ENCODE data around the gene TNRC18.
"Not testable (repeated sequence)": the region's sequence is repeated elsewhere in the genome, so short reads cannot be mapped to it uniquely, and the experiment has no call there.

The TNRC18 gene, protein sequence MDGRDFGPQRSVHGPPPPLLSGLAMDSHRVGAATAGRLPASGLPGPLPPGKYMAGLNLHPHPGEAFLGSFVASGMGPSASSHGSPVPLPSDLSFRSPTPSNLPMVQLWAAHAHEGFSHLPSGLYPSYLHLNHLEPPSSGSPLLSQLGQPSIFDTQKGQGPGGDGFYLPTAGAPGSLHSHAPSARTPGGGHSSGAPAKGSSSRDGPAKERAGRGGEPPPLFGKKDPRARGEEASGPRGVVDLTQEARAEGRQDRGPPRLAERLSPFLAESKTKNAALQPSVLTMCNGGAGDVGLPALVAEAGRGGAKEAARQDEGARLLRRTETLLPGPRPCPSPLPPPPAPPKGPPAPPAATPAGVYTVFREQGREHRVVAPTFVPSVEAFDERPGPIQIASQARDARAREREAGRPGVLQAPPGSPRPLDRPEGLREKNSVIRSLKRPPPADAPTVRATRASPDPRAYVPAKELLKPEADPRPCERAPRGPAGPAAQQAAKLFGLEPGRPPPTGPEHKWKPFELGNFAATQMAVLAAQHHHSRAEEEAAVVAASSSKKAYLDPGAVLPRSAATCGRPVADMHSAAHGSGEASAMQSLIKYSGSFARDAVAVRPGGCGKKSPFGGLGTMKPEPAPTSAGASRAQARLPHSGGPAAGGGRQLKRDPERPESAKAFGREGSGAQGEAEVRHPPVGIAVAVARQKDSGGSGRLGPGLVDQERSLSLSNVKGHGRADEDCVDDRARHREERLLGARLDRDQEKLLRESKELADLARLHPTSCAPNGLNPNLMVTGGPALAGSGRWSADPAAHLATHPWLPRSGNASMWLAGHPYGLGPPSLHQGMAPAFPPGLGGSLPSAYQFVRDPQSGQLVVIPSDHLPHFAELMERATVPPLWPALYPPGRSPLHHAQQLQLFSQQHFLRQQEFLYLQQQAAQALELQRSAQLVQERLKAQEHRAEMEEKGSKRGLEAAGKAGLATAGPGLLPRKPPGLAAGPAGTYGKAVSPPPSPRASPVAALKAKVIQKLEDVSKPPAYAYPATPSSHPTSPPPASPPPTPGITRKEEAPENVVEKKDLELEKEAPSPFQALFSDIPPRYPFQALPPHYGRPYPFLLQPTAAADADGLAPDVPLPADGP (N-terminal part only)

DNA sequence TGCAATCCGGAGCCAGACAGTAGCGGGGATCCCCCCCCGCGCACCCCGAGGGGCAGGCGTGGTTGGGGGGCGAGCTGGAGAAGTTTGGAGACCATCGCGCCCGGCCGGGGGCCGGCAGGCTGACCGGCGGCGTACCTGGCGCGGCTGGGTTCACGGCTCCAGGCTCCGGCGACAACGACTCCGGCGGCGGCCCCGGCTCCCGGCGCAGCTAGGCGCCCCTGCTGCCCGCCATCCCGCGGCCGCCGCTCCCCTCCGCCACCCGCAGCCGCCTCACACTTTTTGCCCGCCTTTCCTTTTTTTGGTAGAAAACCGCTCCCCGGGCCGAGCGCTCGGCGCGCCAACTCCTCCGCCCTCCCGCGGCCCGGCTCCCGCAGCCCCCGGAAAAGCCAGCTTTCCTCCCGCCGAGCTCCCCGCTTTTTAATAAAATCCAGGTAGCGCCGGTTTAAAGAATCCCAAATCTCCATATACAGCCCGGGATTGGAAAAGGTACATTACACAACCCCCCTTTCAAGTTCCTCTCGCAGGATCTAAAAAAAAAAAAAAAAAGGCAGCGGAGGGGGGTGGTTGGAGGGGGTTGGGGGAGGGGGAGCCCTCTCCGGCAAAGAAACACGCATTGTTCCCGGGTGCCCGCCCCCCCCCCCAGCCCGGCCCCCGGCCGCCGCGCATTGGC is at the start of gene TNRC18:
Gene TNRC18 (minus strand): TSS at position 529 of the 670 bp plus-strand sequence. CDS start 2,588 bp downstream, outside the sequence.
- DNase-seq (ENCODE audit: low read depth in 2 of 2): no peak

DNA sequence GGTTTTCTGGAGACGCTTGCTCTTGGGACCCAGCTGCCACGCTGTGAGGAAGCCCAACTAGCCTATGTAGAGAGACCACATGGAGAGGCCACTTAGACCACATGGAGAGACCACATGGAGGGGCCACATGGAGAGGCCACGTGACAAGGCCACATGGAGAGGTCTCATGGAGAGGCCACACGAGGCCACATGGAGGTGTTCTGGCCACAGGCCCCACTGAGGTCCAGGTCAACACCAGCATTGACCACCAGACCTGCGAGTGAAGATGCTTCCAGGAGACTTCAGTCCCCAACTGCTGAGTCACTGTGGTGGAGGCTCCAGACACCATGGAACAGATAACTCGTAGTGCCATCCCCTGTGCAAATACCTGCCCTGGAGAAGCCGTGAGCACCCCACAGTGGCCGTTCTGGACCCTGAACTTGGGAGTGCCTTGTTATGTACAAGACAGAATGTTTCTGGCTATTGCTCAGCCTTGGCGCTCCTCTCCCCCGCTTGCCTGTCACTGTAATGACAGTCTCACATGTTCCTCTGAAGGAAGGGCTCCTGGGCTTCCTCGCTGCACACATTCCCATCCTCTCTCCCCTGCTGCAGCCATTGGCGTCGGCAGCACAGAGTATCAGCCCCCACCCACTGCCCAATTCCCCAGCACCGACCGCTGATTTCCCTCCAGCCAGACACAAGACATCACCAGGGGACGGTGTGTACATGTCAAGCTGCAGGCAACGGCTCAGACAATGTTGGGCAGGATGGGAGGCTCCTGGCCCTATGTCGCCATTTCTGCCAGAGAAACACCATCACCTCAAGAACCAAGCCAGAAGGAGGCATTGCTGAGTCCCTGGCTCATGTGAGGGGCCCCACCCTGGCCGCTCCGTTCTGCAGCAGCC is 49.0 kb upstream of the TNRC18 start:
- DNase-seq (ENCODE audit: low read depth in 2 of 2): no peak

- DNase-seq (ENCODE audit: low read depth in 2 of 2): not testable (repeated sequence)
Measured at GRCh38 chr7:5471623-5472022, 48.0 kb upstream of the TNRC18 start.

DNA sequence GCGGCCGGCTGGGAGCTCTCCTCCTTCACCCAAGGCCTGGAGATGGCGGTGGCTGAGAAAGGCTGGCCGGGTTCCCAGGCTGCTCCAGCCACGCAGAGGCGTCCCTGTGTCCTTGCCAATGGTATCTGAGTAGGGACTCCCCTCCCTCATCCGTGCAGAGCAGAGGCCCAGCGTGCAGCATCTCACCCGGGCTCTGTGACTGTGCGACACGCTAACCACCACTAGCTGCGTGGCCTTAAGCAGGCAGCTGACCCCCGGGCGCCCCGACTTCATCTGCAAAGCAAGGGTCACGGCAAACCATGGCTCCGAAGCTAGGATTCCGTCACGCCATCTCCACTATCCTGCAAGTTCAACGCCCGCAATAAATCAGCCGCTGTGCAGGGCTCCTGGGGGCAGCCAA is 47.2 kb upstream of the TNRC18 start:
- DNase-seq (ENCODE audit: low read depth in 2 of 2): no peak

- no peak for DNase-seq (ENCODE audit: low read depth in 2 of 2)
Measured at GRCh38 chr7:5470167-5470532, 46.5 kb upstream of the TNRC18 start.

- DNase-seq (ENCODE audit: low read depth in 2 of 2): no peak
Measured at GRCh38 chr7:5469375-5470166, 45.9 kb upstream of the TNRC18 start.

DNA sequence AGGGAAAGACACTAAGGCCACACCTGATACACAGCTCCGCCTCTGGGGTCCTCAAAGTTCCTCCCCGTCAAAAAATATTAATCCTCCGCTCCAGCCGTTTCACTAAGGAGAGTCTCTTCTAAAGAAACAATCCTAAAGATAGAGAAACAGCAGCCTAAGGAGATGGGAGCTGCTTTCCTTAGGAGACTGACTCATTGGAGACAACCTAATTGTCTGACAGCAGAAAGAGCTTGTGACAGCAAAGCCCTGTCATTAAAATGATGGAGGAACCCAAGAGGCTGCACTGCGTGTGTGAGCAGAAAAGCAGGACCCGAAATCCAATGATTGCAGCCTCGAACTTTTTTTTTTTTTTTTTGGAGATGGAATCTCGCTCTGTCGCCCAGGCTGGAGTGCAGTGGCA is 44.0 kb upstream of the TNRC18 start:
- DNase-seq (ENCODE audit: low read depth in 2 of 2): no peak

DNA sequence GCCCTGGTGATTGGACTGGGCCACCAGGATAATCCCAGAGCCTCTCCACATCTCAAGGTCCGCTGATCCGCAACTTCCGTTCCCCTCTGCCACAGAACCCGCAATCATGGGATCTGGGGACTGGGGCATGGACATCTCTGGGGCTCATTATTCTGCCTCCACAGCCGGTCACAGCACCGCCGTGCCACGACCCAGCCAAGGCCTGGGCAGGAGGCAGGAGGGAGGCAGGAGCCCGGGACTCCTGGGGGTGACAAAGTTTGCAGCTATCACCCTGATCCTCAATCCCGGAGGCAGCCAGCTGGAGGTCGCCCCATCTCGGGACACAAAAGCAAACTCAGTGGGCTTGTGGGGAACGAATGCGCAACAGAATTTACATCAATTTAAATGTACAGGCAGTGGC is 42.9 kb upstream of the TNRC18 start:
- no peak for DNase-seq (ENCODE audit: low read depth in 2 of 2)

DNA sequence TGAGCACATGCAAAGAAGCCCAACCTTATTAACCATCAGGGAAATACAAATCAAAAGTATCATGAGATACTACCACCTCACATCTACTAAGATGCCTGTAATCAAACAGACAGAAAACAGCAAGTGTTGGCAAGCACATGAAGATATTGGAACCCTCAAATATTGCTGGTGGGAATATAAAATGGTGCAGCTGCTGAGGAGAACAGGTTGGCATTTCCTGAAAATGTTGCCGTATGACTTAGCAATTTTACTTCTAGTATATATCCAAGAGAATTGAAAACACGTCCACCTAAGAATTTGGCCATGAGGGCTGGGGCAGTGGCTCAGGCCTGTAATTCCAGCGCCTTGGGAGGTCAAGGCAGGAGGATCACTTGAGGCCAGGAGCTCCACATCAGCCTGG is 39.4 kb upstream of the TNRC18 start:
- no peak for DNase-seq (ENCODE audit: low read depth in 2 of 2)

GRCh38 chr7:5462216-5462615 is 38.6 kb upstream of the TNRC18 start:
- DNase-seq (ENCODE audit: low read depth in 2 of 2): no peak

DNA sequence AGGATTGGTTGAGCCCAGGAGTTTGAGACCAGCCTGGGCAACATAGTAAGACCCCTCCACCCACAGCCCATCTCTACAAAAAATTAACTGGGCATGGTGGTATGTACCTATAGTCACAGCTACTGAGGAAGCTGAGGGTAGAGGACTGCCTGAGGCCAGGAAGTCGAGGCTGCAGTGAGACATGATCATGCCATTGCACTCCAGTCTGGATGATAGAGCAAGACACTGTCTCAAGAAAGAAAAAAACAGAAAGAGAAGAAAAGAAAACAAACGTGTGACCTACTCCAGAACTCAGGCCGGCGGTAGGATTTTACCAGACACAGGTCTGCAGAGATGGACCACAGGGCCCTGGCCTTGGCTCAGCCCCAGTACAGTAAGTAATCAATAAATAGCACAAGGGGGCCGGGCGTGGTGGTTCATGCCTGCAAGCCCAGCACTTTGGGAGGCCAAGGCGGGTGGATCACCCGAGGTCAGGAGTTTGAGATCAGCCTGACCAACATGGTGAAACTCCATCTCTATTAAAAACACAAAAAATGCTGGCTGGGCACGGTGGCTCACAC is 35.4 kb upstream of the TNRC18 start:
- DNase-seq (ENCODE audit: low read depth in 2 of 2): no peak

GRCh38 chr7:5457245-5457735 is 33.7 kb upstream of the TNRC18 start:
- DNase-seq (ENCODE audit: low read depth in 2 of 2): no peak

DNA sequence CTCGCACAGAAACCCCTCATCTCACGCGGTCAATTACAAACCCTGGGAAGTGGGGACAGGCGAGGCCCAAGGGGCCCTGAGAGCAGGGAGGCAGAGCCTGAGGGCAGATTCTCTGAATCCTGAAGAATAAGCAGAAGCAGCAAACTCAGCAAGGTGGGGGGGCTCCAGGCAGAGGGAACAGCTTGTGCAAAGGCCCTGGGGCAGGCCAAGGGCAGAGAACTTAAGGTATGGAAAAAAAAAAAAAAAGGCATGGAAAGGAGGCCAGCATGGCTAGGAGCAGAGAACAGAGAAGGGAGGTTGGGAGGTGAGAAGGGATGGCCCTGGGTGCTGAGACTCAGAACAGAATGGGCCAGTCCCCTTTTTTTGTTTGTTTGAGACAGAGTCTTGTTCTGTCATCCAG is 32.8 kb upstream of the TNRC18 start:
- DNase-seq (ENCODE audit: low read depth in 2 of 2): no peak

GRCh38 chr7:5455581-5456219 is 32.1 kb upstream of the TNRC18 start:
- DNase-seq (ENCODE audit: low read depth in 2 of 2): no peak

- DNase-seq (ENCODE audit: low read depth in 2 of 2): no peak
Measured at GRCh38 chr7:5455175-5455574, 31.5 kb upstream of the TNRC18 start.

DNA sequence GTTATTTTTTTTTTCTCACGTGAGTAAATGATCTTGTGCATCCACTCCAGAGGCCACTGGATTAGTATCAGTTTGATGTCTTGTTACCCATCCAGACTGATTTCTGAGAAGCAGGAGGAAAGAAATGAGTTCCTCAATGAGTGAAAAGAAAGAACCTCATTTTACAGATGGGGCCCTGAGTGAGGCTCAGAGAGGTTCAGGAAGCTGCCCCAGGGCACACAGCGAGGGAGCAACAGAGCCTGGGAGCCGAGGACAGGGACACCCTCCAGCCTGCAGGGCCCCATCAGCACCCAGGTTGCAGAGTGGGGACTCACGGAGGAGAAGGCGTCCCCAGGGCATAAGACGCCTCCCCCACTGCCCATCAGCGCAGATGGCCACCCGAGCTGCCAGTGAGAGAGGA is 30.9 kb upstream of the TNRC18 start:
- no peak for DNase-seq (ENCODE audit: low read depth in 2 of 2)

DNA sequence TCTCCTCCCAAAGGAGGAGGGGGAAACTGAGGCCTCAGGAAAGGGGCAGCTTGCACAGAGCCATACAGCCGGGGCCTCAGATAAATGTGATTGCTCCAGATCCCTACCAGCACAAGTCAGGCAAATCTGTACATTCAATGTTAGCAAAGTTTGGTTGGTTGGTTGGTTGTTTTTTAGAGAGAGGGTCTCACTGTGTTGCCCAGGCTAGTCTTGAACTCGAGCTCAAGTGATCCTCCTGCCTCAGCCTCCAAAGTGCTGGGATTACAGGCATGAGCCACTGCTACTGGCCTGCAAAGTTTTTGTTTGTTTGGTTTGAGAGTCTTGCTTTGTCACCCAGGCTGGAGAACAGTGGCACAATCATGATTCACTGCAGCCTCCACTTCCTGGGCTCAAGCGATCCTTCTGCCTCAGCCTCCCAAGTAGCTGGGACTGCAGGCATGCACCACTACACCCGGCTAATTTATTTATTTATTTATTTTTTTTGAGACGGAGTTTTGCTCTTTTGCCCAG is 30.0 kb upstream of the TNRC18 start:
- DNase-seq (ENCODE audit: low read depth in 2 of 2): no peak

GRCh38 chr7:5452937-5453540 is 29.4 kb upstream of the TNRC18 start:
- no peak for DNase-seq (ENCODE audit: low read depth in 2 of 2)
